B cell (primary cell): Measurements from ENCODE around the gene TTLL11. TPM values are rescaled to one million over a fixed set of nuclear protein-coding genes. Genes with fewer than 3 reads are reported as not detected.

Experiments
- ATAC-seq: fragments of 200-7000 bp; cut with Tn5 transposase; one replicate; pipeline ENCODE4 v1.10.0; 2021; ENCODE audit warnings: low read depth, mild to moderate bottlenecking, moderate number of reproducible peaks, moderate library complexity
- CTCF ChIA-PET: fragments of 350-600 bp; sonication (Branson Sonifier 250); formaldehyde crosslinking; loops from one replicate; lab custom pipeline; 2021; ENCODE audit warnings: antibody characterized with exemption, inconsistent platforms; lab: Charles Lee
- POLR2A ChIA-PET: fragments of 350-600 bp; sonication (Branson Sonifier 250); formaldehyde crosslinking; loops from one replicate; lab custom pipeline; 2021; ENCODE audit warnings: antibody characterized with exemption; lab: Charles Lee
- DNase-seq: peaks from one replicate; pipeline ENCODE4 v3.0.0; 2013
- H2AFZ ChIP-seq: 2 replicates; pipeline ENCODE4 v1.6.1; 2012; ENCODE audit warnings: mild to moderate bottlenecking, low read depth, low read length; ENCODE audit not compliant: insufficient read depth, poor library complexity, severe bottlenecking
- H3K27ac ChIP-seq, 2 donors: 1 replicate in 1 of 2; 2 replicates in 1 of 2; pipeline ENCODE4 v1.5.1; 2012 to 2013; ENCODE audit warnings: low read length in 2 of 2, mild to moderate bottlenecking in 2 of 2, moderate library complexity in 1 of 2
- H3K27me3 ChIP-seq, 4 experiments: fragments of 200-600 bp in 1 of 4; sonication (generic) in 1 of 4; replicated peaks in 1 of 4; 1 replicate in 2 of 4; 2 replicates in 2 of 4; pipeline versions ENCODE4 v1.6.1 to v1.7.0; 2013 to 2016; ENCODE audit warnings: low read length in 3 of 4, mild to moderate bottlenecking in 2 of 4, mixed read lengths in 1 of 4, moderate library complexity in 1 of 4; ENCODE audit not compliant: insufficient read depth in 4 of 4, control insufficient read depth in 3 of 4; ENCODE audit errors: control extremely low read depth in 1 of 4
- H3K36me3 ChIP-seq, 2 experiments: replicated peaks in 1 of 2; 1 replicate in 1 of 2; 2 replicates in 1 of 2; pipeline versions ENCODE4 v1.6.1 to v1.7.1; 2013; ENCODE audit warnings: low read length in 1 of 2; ENCODE audit not compliant: insufficient read depth in 2 of 2, control insufficient read depth in 1 of 2; ENCODE audit errors: control extremely low read depth in 1 of 2, extremely low read depth in 1 of 2
- H3K4me1 ChIP-seq, 2 donors: fragments of 200-600 bp in 1 of 2; sonication (generic) in 1 of 2; 1 replicate in 1 of 2; 2 replicates in 1 of 2; pipeline versions ENCODE4 v1.5.1 to v1.6.1; 2013 to 2017; ENCODE audit warnings: low read length in 2 of 2; ENCODE audit not compliant: control insufficient read depth in 2 of 2, insufficient read depth in 2 of 2
- H3K4me2 ChIP-seq: replicated peaks from 2 replicates; pipeline ENCODE3; 2012; ENCODE audit warnings: mild to moderate bottlenecking, low read depth, low read length; ENCODE audit not compliant: poor library complexity, severe bottlenecking
- H3K4me3 ChIP-seq, 5 experiments: fragments of 200-600 bp in 1 of 5; sonication (generic) in 1 of 5; 1 replicate in 3 of 5; 2 replicates in 2 of 5; pipeline versions ENCODE4 v1.5.1 to v1.7.0; 2011 to 2016; ENCODE audit warnings: low read length in 4 of 5, mild to moderate bottlenecking in 4 of 5, low read depth in 2 of 5, control low read depth in 1 of 5, moderate library complexity in 1 of 5; ENCODE audit not compliant: insufficient read depth in 1 of 5; ENCODE audit errors: control extremely low read depth in 1 of 5, extremely low read depth in 1 of 5
- H3K79me2 ChIP-seq: fragments of 200-600 bp; sonication (generic); one replicate; pipeline ENCODE4 v1.6.0; 2016; ENCODE audit warnings: low read length; ENCODE audit not compliant: control insufficient read depth, insufficient read depth
- H3K9ac ChIP-seq: fragments of 200-600 bp; sonication (generic); 2 replicates; pipeline ENCODE4 v1.6.1; 2017; ENCODE audit warnings: mild to moderate bottlenecking, low read length, moderate library complexity
- H3K9me3 ChIP-seq, 3 donors: one replicate each; pipeline versions ENCODE4 v1.6.1 to v1.7.1; 2013; ENCODE audit warnings: low read length in 2 of 3; ENCODE audit not compliant: control insufficient read depth in 2 of 3, insufficient read depth in 1 of 3; ENCODE audit errors: control extremely low read depth in 1 of 3
- H4K20me1 ChIP-seq: 2 replicates; pipeline ENCODE4 v1.6.0; 2012; ENCODE audit warnings: mild to moderate bottlenecking, low read length; ENCODE audit not compliant: insufficient read depth, control insufficient read depth, poor library complexity, severe bottlenecking
- H3K27ac Mint-ChIP-seq: one replicate; pipeline ENCODE4 v1.8.0; 2021; ENCODE audit warnings: mixed read lengths
- H3K27me3 Mint-ChIP-seq: one replicate; pipeline ENCODE4 v1.8.0; 2021; ENCODE audit warnings: mixed read lengths
- H3K4me1 Mint-ChIP-seq: one replicate; pipeline ENCODE4 v1.8.0; 2021; ENCODE audit warnings: mixed read lengths
- H3K4me3 Mint-ChIP-seq: one replicate; pipeline ENCODE4 v1.8.0; 2021; ENCODE audit warnings: mixed read lengths
- H3K9me3 Mint-ChIP-seq: one replicate; pipeline ENCODE4 v1.8.0; 2022; ENCODE audit warnings: mixed read lengths; ENCODE audit not compliant: insufficient read depth
- EZH2 ChIP-seq: IDR thresholded peaks from 2 replicates; pipeline ENCODE4 v1.6.1; 2012; ENCODE audit warnings: borderline replicate concordance, low read depth, mild to moderate bottlenecking, moderate library complexity, low read length; ENCODE audit not compliant: insufficient read depth, poor library complexity, severe bottlenecking
- WGBS: methylation state at CpG from one replicate; pipeline ENCODE4 v1.1.5; 2013; ENCODE audit warnings: missing lambda C conversion rate; ENCODE audit not compliant: insufficient coverage; 5-methylcytosine and 5-hydroxymethylcytosine counted together
- intact Hi-C: fragments of 100-400 bp; cut with micrococcal nuclease; formaldehyde crosslinking; loops from one replicate; pipeline ENCODE4 v1.10.0; 2022
- polyA plus RNA-seq: library from polyadenylated mRNA; depleted of rRNA; stranded (reverse); fragments of >200 nt; gene quantifications from 2 replicates; pipeline ENCODE4 v1.2.3, GENCODE V29; 2012
- total RNA-seq, 2 donors: library from RNA; stranded (reverse); fragments of 120-200 nt in 1 of 2; gene quantifications; 1 replicate in 1 of 2; 2 replicates in 1 of 2; pipeline versions ENCODE4 v1.2.3 to v1.2.4, GENCODE V29; 2013 to 2022
- TF ChIP-seq, protein P1 (sequence below): fragments of 200-600 bp; IDR thresholded peaks from one replicate; pipeline ENCODE4 v1.8.0; 2022; ENCODE audit warnings: antibody characterized with exemption, mild to moderate bottlenecking

Gene TTLL11
- total and polyA plus RNA-seq, 2 donors (not counting 1 experiment from before 2014, with no cell fraction given), result 3.6 to 3.8 TPM

DNA sequence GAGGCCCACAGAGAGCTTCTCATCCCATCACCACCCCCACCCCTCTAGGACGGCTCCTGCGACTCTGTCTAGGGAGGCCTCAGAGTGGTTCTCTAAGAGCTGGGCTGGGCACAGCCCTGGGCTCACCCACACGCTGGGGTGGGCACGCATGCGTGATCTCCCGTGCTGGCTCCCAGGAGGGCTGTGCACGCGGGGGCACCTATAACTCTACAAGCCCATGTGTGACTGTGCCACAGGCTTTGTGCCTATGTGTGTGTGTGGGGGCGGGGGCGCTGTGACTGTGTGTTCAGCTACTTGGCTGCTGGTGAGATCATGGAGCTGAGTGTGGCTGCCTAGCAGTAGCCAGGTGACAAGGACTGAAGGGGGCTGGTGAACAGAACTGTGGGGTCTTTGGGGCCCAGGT is 34.3 kb upstream of the TTLL11 start:
- Histone ChIP-seq H3K4me3 (no peak overlapping the region), H3K4me1 (peaks cover 17 to 26% of the 10 kb centered on the region in 2 donors), H2AFZ (no peak overlapping the region), H3K9me3 (peaks cover 0 to 6% (median 0%) of the 10 kb centered on the region in 3 donors), H3K27ac (no peak overlapping the region), H3K27me3 (peaks cover 0 to 40% (median 22%) of the 10 kb centered on the region in 4 experiments), H4K20me1 (no peaks in the 10 kb centered on the region), H3K4me2 (peak overlapping the region; percentile 62), H3K36me3 (no peaks in the 10 kb centered on the region), H3K9ac (no peak overlapping the region), H3K79me2 (no peaks in the 10 kb centered on the region)
- 88% methylated on average over 10 of the region's 10 CpGs for WGBS
- intact Hi-C loops, result loop anchor here (10.0 kb wide), 1 partner anchor 1257 kb away; no protein-coding TSS in a partner anchor
- peaks cover 13% of the 10 kb centered on the region for H3K4me1 Mint-ChIP-seq
- ChIA-PET POLR2A (no interaction called here), CTCF (interaction anchor here (1.2 to 15.1 kb wide), 3 partner anchors 18 to 327 kb away, joined by 7 to 323 read pairs (median 18); no protein-coding TSS in a partner anchor)
- no peak overlapping the region for H3K4me3 Mint-ChIP-seq
- no peaks in the 10 kb centered on the region for H3K9me3 Mint-ChIP-seq
- ATAC-seq (no peak), DNase-seq (no peak)
- no peak overlapping the region for H3K27ac Mint-ChIP-seq
- TF ChIP-seq, protein P1, sequence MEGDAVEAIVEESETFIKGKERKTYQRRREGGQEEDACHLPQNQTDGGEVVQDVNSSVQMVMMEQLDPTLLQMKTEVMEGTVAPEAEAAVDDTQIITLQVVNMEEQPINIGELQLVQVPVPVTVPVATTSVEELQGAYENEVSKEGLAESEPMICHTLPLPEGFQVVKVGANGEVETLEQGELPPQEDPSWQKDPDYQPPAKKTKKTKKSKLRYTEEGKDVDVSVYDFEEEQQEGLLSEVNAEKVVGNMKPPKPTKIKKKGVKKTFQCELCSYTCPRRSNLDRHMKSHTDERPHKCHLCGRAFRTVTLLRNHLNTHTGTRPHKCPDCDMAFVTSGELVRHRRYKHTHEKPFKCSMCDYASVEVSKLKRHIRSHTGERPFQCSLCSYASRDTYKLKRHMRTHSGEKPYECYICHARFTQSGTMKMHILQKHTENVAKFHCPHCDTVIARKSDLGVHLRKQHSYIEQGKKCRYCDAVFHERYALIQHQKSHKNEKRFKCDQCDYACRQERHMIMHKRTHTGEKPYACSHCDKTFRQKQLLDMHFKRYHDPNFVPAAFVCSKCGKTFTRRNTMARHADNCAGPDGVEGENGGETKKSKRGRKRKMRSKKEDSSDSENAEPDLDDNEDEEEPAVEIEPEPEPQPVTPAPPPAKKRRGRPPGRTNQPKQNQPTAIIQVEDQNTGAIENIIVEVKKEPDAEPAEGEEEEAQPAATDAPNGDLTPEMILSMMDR, result no peak
- TF ChIP-seq EZH2, result no peak
- peaks cover 74% of the 10 kb centered on the region for H3K27me3 Mint-ChIP-seq

- POLR2A ChIA-PET, result no interaction called here
Measured at GRCh38 chr9:122126331-122127261, 33.5 kb upstream of the TTLL11 start.

More at GRCh38 chr9:122126331-122127261, 33.5 kb upstream of the TTLL11 start:
- Mint-ChIP-seq H3K27me3 (peaks cover 69% of the 10 kb centered on the region), H3K4me1 (peaks cover 13% of the 10 kb centered on the region), H3K4me3 (peak overlapping the region; percentile 55), H3K27ac (no peak overlapping the region), H3K9me3 (no peaks in the 10 kb centered on the region)
- CTCF ChIA-PET, result interaction anchor here (0.8 to 15.1 kb wide), 13 partner anchors 9 to 685 kb away, joined by 3 to 323 read pairs (median 11); no protein-coding TSS in a partner anchor
- Histone ChIP-seq H3K36me3 (no peaks in the 10 kb centered on the region), H3K9ac (no peak overlapping the region), H4K20me1 (no peaks in the 10 kb centered on the region), H3K27me3 (peaks cover 0 to 40% (median 22%) of the 10 kb centered on the region in 4 experiments), H3K9me3 (peaks cover 0 to 6% (median 0%) of the 10 kb centered on the region in 3 donors), H3K4me2 (peak overlapping the region; percentile 62), H3K27ac (no peak overlapping the region), H2AFZ (peak overlapping the region; percentile 64), H3K4me3 (peak overlapping the region in 1 of 5 experiments; percentile 15), H3K4me1 (peaks cover 17 to 26% of the 10 kb centered on the region in 2 donors), H3K79me2 (no peaks in the 10 kb centered on the region)
- 8% methylated on average over 63 of the region's 64 CpGs for WGBS
- intact Hi-C loops, result loop anchor here (10.0 kb wide), 1 partner anchor 1258 kb away; no protein-coding TSS in a partner anchor
- ATAC-seq (no peak), DNase-seq (peak; percentile 23)
- TF ChIP-seq, protein P1, result peak; percentile 19
- no peak for TF ChIP-seq EZH2
